PC-9 (cell line): ENCODE results near the gene SCAMP3. TPM values are rescaled to one million over a fixed set of nuclear protein-coding genes. Genes with fewer than 3 reads are reported as not detected.

ENCODE experiments used
- BruUV-seq: library from RNA; stranded (reverse); fragments of 400-500 nt; replicated peaks from 2 replicates; lab custom pipeline; 2021; lab: Mats Ljungman, UMichigan
- CTCF ChIA-PET: fragments of 300-600 bp; sonication (Branson Sonifier 250); formaldehyde crosslinking; loops from one replicate; lab custom pipeline; 2022; ENCODE audit warnings: antibody characterized with exemption; lab: Charles Lee
- POLR2A ChIA-PET: fragments of 300-600 bp; sonication (Branson Sonifier 250); formaldehyde crosslinking; loops from one replicate; lab custom pipeline; 2022; ENCODE audit warnings: antibody characterized with exemption; ENCODE audit not compliant: unreplicated experiment; lab: Charles Lee
- DNase-seq, 2 experiments: peaks; one replicate each; pipeline versions ENCODE4 v3.0.0 to v3.0.0-alpha.2; 2015 to 2022; ENCODE audit warnings: mixed read lengths in 1 of 2
- H2AFZ ChIP-seq: fragments of 200-600 bp; sonication (generic); 2 replicates; pipeline ENCODE4 v1.8.1; 2017; ENCODE audit warnings: antibody characterized with exemption
- H3F3A ChIP-seq: fragments of 200-600 bp; sonication (generic); 2 replicates; pipeline ENCODE4 v1.8.1; 2017; ENCODE audit warnings: antibody characterized with exemption, mild to moderate bottlenecking, low read depth; ENCODE audit not compliant: insufficient read depth
- H3K27ac ChIP-seq: fragments of 200-600 bp; sonication (generic); 2 replicates; pipeline ENCODE4 v1.6.1; 2016; ENCODE audit warnings: mixed run types
- H3K27me3 ChIP-seq: fragments of 200-600 bp; sonication (generic); 2 replicates; pipeline ENCODE4 v1.6.1; 2016; ENCODE audit warnings: low read depth, mixed run types; ENCODE audit not compliant: insufficient read depth
- H3K36me3 ChIP-seq: fragments of 200-600 bp; sonication (generic); 2 replicates; pipeline ENCODE4 v1.6.1; 2016; ENCODE audit warnings: low read depth, mixed run types
- H3K4me1 ChIP-seq: fragments of 200-600 bp; sonication (generic); replicated peaks from 2 replicates; pipeline ENCODE4 v1.6.1; 2016; ENCODE audit warnings: mixed run types; ENCODE audit not compliant: insufficient read depth
- H3K4me2 ChIP-seq: fragments of 200-600 bp; sonication (generic); 2 replicates; pipeline ENCODE4 v1.6.1; 2017; ENCODE audit warnings: mixed run types
- H3K4me3 ChIP-seq: fragments of 200-600 bp; sonication (generic); 2 replicates; pipeline ENCODE4 v1.6.1; 2016; ENCODE audit warnings: mixed run types
- H3K79me2 ChIP-seq: fragments of 200-600 bp; sonication (generic); 2 replicates; pipeline ENCODE4 v1.6.1; 2017; ENCODE audit warnings: low read depth, mixed run types
- H3K9me2 ChIP-seq: fragments of 200-600 bp; sonication (generic); 2 replicates; pipeline ENCODE4 v1.8.1; 2017; ENCODE audit warnings: mild to moderate bottlenecking; ENCODE audit not compliant: insufficient read depth
- H3K9me3 ChIP-seq: fragments of 200-600 bp; sonication (generic); 2 replicates; pipeline ENCODE4 v1.8.1; 2016; ENCODE audit warnings: low read depth; ENCODE audit not compliant: insufficient read depth
- H4K20me1 ChIP-seq: fragments of 200-600 bp; sonication (generic); 2 replicates; pipeline ENCODE4 v1.8.1; 2017; ENCODE audit not compliant: insufficient read depth
- EZH2 ChIP-seq: fragments of 200-600 bp; sonication (generic); IDR thresholded peaks from 2 replicates; pipeline ENCODE4 v1.8.0; 2017; ENCODE audit warnings: antibody characterized with exemption, low read depth
- intact Hi-C: fragments of 100-400 bp; cut with micrococcal nuclease; formaldehyde crosslinking; loops from one replicate; pipeline ENCODE4 v1.10.0; 2022; ENCODE audit not compliant: unreplicated experiment
- total RNA-seq: library from RNA; stranded (reverse); gene quantifications from 2 replicates; pipeline ENCODE4 v1.2.3, GENCODE V29; 2021
- TF ChIP-seq, protein P1 (sequence below): fragments of 200-600 bp; sonication (generic); conservative IDR thresholded peaks from 2 replicates; pipeline ENCODE4 v1.6.1; 2017; ENCODE audit warnings: mixed run types, antibody characterized with exemption, mild to moderate bottlenecking, moderate library complexity

Gene SCAMP3
- total RNA-seq, 1 experiment from 2014 or later: 64.1 TPM

DNA sequence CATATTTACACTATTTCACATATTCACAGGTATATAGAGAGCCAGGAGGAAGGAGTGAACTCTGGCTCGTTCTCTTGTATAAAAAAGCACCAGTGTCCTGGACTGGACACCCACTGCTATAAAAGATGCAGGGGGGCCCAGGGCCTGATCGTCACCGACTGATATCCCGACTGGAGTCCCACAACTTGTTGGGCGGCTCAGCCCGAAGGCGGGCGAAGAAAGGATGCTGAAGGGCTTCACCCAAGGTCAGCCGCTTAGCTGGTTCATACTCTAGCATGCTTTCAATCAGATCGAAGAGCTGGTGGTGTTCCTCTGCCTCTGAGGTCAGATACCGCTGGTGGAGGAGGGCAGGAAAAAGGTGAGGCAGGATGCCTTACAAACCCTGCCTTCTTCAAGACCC lies 907 bp upstream of the SCAMP3 start:
- ChIA-PET CTCF (no interaction called here), POLR2A (no interaction called here)
- Histone ChIP-seq H2AFZ (no peak overlapping the region), H3K4me3 (no peak overlapping the region), H3K4me1 (peaks cover 18% of the 10 kb centered on the region), H3F3A (peaks cover 65% of the 10 kb centered on the region), H4K20me1 (no peaks in the 10 kb centered on the region), H3K9me2 (no peaks in the 10 kb centered on the region), H3K36me3 (peaks cover 18% of the 10 kb centered on the region), H3K79me2 (peaks cover 19% of the 10 kb centered on the region), H3K27ac (peak overlapping the region; percentile 54), H3K27me3 (no peaks in the 10 kb centered on the region), H3K4me2 (peak overlapping the region; percentile 99; the same call in 1 of the 2 replicates), H3K9me3 (no peaks in the 10 kb centered on the region)
- TF ChIP-seq, protein P1, sequence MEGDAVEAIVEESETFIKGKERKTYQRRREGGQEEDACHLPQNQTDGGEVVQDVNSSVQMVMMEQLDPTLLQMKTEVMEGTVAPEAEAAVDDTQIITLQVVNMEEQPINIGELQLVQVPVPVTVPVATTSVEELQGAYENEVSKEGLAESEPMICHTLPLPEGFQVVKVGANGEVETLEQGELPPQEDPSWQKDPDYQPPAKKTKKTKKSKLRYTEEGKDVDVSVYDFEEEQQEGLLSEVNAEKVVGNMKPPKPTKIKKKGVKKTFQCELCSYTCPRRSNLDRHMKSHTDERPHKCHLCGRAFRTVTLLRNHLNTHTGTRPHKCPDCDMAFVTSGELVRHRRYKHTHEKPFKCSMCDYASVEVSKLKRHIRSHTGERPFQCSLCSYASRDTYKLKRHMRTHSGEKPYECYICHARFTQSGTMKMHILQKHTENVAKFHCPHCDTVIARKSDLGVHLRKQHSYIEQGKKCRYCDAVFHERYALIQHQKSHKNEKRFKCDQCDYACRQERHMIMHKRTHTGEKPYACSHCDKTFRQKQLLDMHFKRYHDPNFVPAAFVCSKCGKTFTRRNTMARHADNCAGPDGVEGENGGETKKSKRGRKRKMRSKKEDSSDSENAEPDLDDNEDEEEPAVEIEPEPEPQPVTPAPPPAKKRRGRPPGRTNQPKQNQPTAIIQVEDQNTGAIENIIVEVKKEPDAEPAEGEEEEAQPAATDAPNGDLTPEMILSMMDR: no peak
- no peak for TF ChIP-seq EZH2
- BruUV-seq: no TSS peak
- DNase-seq: no peak
- intact Hi-C loops: loop anchor here (5.0 kb wide), 2 partner anchors 44 to 59 kb away; partner anchors contain the start of genes FDPS and RUSC1

DNA sequence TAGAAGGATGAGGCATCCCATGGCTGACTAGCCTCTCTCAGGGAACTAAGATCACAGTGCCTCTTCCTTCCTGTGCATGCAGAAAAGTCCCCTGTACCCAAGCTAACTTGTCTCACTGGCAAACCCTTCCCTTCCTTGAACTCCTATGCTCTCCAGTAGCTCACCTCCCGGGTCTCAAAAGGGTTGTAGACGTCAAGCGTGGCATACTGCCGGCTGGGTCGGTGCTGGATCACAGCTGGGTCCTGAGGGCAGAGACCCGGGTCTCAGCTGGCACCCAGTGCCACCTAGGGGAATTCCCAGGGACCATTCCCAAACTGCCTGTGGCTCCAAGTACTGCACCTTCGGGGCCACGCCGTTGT lies 688 bp downstream of the SCAMP3 start:
- ChIA-PET POLR2A (interaction anchor here (0.6 kb wide), 1 partner anchor 11 kb away, joined by 3 read pairs; no protein-coding TSS in a partner anchor), CTCF (no interaction called here)
- Histone ChIP-seq H3K9me2 (no peaks in the 10 kb centered on the region), H2AFZ (peak overlapping the region; percentile 86), H3K27me3 (no peaks in the 10 kb centered on the region), H3K4me1 (peaks cover 18% of the 10 kb centered on the region), H3K9me3 (no peaks in the 10 kb centered on the region), H3K4me3 (peak overlapping the region; percentile 89), H3F3A (peaks cover 64% of the 10 kb centered on the region), H4K20me1 (no peaks in the 10 kb centered on the region), H3K27ac (peak overlapping the region; percentile 36), H3K36me3 (peaks cover 9% of the 10 kb centered on the region; the same call in 1 of the 2 replicates), H3K4me2 (peak overlapping the region; percentile 99), H3K79me2 (peaks cover 19% of the 10 kb centered on the region)
- no TSS peak for BruUV-seq
- intact Hi-C loops: loop anchor here (5.0 kb wide), 2 partner anchors 46 to 61 kb away; partner anchors contain the start of genes FDPS and RUSC1
- TF ChIP-seq, protein P1: no peak
- TF ChIP-seq EZH2: no peak
- no peak for DNase-seq

DNA sequence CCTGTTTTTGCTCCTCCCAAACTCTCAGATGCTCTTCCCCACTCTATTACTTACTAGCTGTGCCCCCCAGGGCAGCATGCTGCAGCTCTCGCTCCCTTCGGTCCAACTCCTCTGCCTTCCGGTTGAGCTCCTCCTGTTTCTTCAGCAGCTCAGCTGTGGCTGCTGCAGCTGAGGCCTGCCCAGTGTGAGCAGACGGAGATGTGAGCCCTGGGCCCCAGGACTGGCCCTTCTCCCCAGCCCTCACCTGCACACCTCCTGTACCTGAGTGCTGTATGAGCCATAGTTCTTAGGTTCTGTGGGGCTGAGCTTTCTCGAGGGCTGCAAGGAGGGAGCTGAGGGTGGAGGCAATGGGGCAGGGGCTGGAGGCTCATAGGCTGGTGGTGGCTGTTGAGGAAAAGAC lies 1.9 kb downstream of the SCAMP3 start:
- peak overlapping the region; percentile 99 for H3K4me2 ChIP-seq
- peaks cover 9% of the 10 kb centered on the region; the same call in 1 of the 2 replicates for H3K36me3 ChIP-seq
- no peak overlapping the region for H3K27ac ChIP-seq
- H3K27me3 ChIP-seq: no peaks in the 10 kb centered on the region
- H3K4me1 ChIP-seq: peaks cover 18% of the 10 kb centered on the region
- H3K4me3 ChIP-seq: no peak overlapping the region
- DNase-seq: no peak
- peaks cover 59% of the 10 kb centered on the region for H3F3A ChIP-seq
- ChIA-PET POLR2A (no interaction called here), CTCF (interaction anchor here (0.6 to 0.8 kb wide), 2 partner anchors 9 to 325 kb away, joined by 3 to 5 read pairs; no protein-coding TSS in a partner anchor)
- H3K9me3 ChIP-seq: no peaks in the 10 kb centered on the region
- H3K9me2 ChIP-seq: no peaks in the 10 kb centered on the region
- BruUV-seq: no TSS peak
- no peaks in the 10 kb centered on the region for H4K20me1 ChIP-seq
- no peak overlapping the region for H2AFZ ChIP-seq
- TF ChIP-seq, protein P1: no peak
- no peak for TF ChIP-seq EZH2
- peaks cover 19% of the 10 kb centered on the region for H3K79me2 ChIP-seq
- intact Hi-C loops: loop anchor here (5.0 kb wide), 2 partner anchors 47 to 62 kb away; partner anchors contain the start of genes FDPS and RUSC1
